ENCODE data around the gene C11orf52. TPM values are rescaled to one million over a fixed set of nuclear protein-coding genes. Genes with fewer than 3 reads are reported as not detected.

The C11orf52 gene
- total RNA-seq, 2 donors from 2014 or later: 1.5 to 8.3 TPM

- no peaks in the 10 kb centered on the region for H3K9me3 ChIP-seq
- H3K36me3 ChIP-seq: no peaks in the 10 kb centered on the region
- peak overlapping the region; percentile 52 to 72 for H3K4me3 ChIP-seq
- H3K27ac ChIP-seq: peak overlapping the region; percentile 78 to 84
- no peak for DNase-seq (ENCODE audit: low spot score)
- H3K4me1 ChIP-seq: peaks cover 2 to 53% of the 10 kb centered on the region in 2 donors
- no peaks in the 10 kb centered on the region for H3K27me3 ChIP-seq
- no peak for TF ChIP-seq CTCF (IDR thresholded peaks at IDR 0.05)
Observed at GRCh38 chr11:111937461-111937769, 18.7 kb downstream of the C11orf52 start.

GRCh38 chr11:111937844-111938243 lies 19.1 kb downstream of the C11orf52 start:
- Histone ChIP-seq H3K4me3 (peak overlapping the region; percentile 52 to 72), H3K27ac (peak overlapping the region; percentile 78 to 84), H3K9me3 (no peaks in the 10 kb centered on the region), H3K36me3 (no peaks in the 10 kb centered on the region), H3K27me3 (no peaks in the 10 kb centered on the region), H3K4me1 (peaks cover 2 to 54% of the 10 kb centered on the region in 2 donors)
- DNase-seq (ENCODE audit: low spot score): peak; percentile 55
- no peak for TF ChIP-seq CTCF (IDR thresholded peaks at IDR 0.05)

- peak; percentile 64 for DNase-seq (ENCODE audit: low spot score)
- no peak for TF ChIP-seq CTCF (IDR thresholded peaks at IDR 0.05)
- Histone ChIP-seq H3K9me3 (no peaks in the 10 kb centered on the region), H3K27ac (peak overlapping the region; percentile 78 to 84), H3K27me3 (no peaks in the 10 kb centered on the region), H3K36me3 (no peaks in the 10 kb centered on the region), H3K4me3 (peak overlapping the region in 1 of 2 donors; percentile 1), H3K4me1 (peaks cover 2 to 54% of the 10 kb centered on the region in 2 donors)
Observed at GRCh38 chr11:111938687-111939160, 20.0 kb downstream of the C11orf52 start.

GRCh38 chr11:111939836-111940604 lies 21.3 kb downstream of the C11orf52 start:
- peaks cover 2 to 59% of the 10 kb centered on the region in 2 donors for H3K4me1 ChIP-seq
- no peaks in the 10 kb centered on the region for H3K9me3 ChIP-seq
- no peak overlapping the region for H3K4me3 ChIP-seq
- TF ChIP-seq CTCF (IDR thresholded peaks at IDR 0.05): no peak
- H3K27ac ChIP-seq: peak overlapping the region; percentile 78 to 84
- no peaks in the 10 kb centered on the region for H3K27me3 ChIP-seq
- H3K36me3 ChIP-seq: no peaks in the 10 kb centered on the region
- peak; percentile 34 for DNase-seq (ENCODE audit: low spot score)

GRCh38 chr11:111941963-111942362 lies 23.2 kb downstream of the C11orf52 start:
- H3K4me1 ChIP-seq: peaks cover 0 to 50% of the 10 kb centered on the region in 2 donors
- peak overlapping the region; percentile 69 to 75 for H3K27ac ChIP-seq
- no peak for TF ChIP-seq CTCF (IDR thresholded peaks at IDR 0.05)
- no peaks in the 10 kb centered on the region for H3K9me3 ChIP-seq
- no peaks in the 10 kb centered on the region for H3K36me3 ChIP-seq
- no peak overlapping the region for H3K4me3 ChIP-seq
- no peaks in the 10 kb centered on the region for H3K27me3 ChIP-seq
- peak; percentile 57 for DNase-seq (ENCODE audit: low spot score)

All from right atrium auricular region (tissue), 2 donors.